ENCODE data around the gene IL17REL.

IL17REL gene

GRCh38 chr22:50011447-50012210, 936 bp downstream of the IL17REL start:
- no peak for TF ChIP-seq CTCF (IDR thresholded peaks at IDR 0.05; ENCODE audit: low read depth, low read length)
- no peak overlapping the region for H3K4me3 ChIP-seq (ENCODE audit: low read depth, low read length)

GRCh38 chr22:50010676-50011446, 1.7 kb downstream of the IL17REL start:
- H3K4me3 ChIP-seq (ENCODE audit: low read depth, low read length), result no peak overlapping the region
- TF ChIP-seq CTCF (IDR thresholded peaks at IDR 0.05; ENCODE audit: low read depth, low read length), result no peak

GRCh38 chr22:50009765-50010675, 2.5 kb downstream of the IL17REL start:
- no peak overlapping the region for H3K4me3 ChIP-seq (ENCODE audit: low read depth, low read length)
- TF ChIP-seq CTCF (IDR thresholded peaks at IDR 0.05; ENCODE audit: low read depth, low read length), result no peak

- H3K4me3 ChIP-seq (ENCODE audit: low read depth, low read length), result no peak overlapping the region
- TF ChIP-seq CTCF (IDR thresholded peaks at IDR 0.05; ENCODE audit: low read depth, low read length), result no peak
Measured at GRCh38 chr22:50009251-50009650, 3.3 kb downstream of the IL17REL start.

GRCh38 chr22:50008151-50009040, 4.2 kb downstream of the IL17REL start:
- no peak overlapping the region for H3K4me3 ChIP-seq (ENCODE audit: low read depth, low read length)
- TF ChIP-seq CTCF (IDR thresholded peaks at IDR 0.05; ENCODE audit: low read depth, low read length), result no peak

GRCh38 chr22:50007057-50007511, 5.5 kb downstream of the IL17REL start:
- TF ChIP-seq CTCF (IDR thresholded peaks at IDR 0.05; ENCODE audit: low read depth, low read length), result no peak
- H3K4me3 ChIP-seq (ENCODE audit: low read depth, low read length), result no peak overlapping the region

All from WI38 (cell line).